HCT116 (cell line): ENCODE measurements around the gene FAM171A1.

Experiments
- CEBPB ChIP-seq: IDR thresholded peaks from 2 replicates; pipeline ENCODE4 v1.6.1; 2012; ENCODE audit warnings: low read depth
- CTCF ChIP-seq, 3 experiments: fragments of 200-600 bp in 1 of 3; sonication (generic) in 1 of 3; IDR thresholded peaks in 2 of 3; conservative IDR thresholded peaks in 1 of 3; 2 replicates each; pipeline ENCODE4 v1.5.1; 2012 to 2017; ENCODE audit warnings: low read depth in 2 of 3, low read length in 2 of 3, antibody characterized with exemption in 1 of 3, borderline replicate concordance in 1 of 3, control low read depth in 1 of 3, mild to moderate bottlenecking in 1 of 3, mixed read lengths in 1 of 3, mixed run types in 1 of 3, moderate library complexity in 1 of 3; ENCODE audit not compliant: insufficient read depth in 1 of 3
- JUND ChIP-seq: IDR thresholded peaks from 2 replicates; pipeline ENCODE4 v1.6.1; 2012
- POLR2AphosphoS5 ChIP-seq: IDR thresholded peaks from 2 replicates; pipeline ENCODE4 v1.6.1; 2011; ENCODE audit warnings: mild to moderate bottlenecking, low read depth, low read length, moderate library complexity
- RAD21 ChIP-seq: IDR thresholded peaks from 2 replicates; pipeline ENCODE4 v1.6.1; 2012; ENCODE audit warnings: low read depth, mild to moderate bottlenecking

- TF ChIP-seq CTCF (IDR thresholded peaks at IDR 0.05 in 2 of 3, conservative IDR thresholded peaks at IDR 0.05 in 1 of 3; ENCODE audit: borderline replicate concordance in 1 of 3, insufficient read depth in 1 of 3, low read depth in 2 of 3, low read length in 2 of 3) (no peak), RAD21 (no peak), POLR2AphosphoS5 (no peak), CEBPB (no peak), JUND (no peak)
These were observed 116.9 kb downstream of the FAM171A1 start for GRCh38 chr10:15253951-15254807.
